Endothelial cell (in vitro differentiated cells): Measurements from ENCODE around the gene SUPV3L1. TPM values are rescaled to one million over a fixed set of nuclear protein-coding genes. Genes with fewer than 3 reads are reported as not detected.
"Not testable (repeated sequence)": the region's sequence is repeated elsewhere in the genome, so short reads cannot be mapped to it uniquely, and the experiment has no call there.

Experiments used
- DNase-seq: peaks from one replicate; pipeline ENCODE4 v3.0.0; 2021; ENCODE audit warnings: low spot score
- H3K27ac Mint-ChIP-seq: one replicate; pipeline ENCODE4 v1.8.0; 2021; ENCODE audit warnings: mixed read lengths, inconsistent platforms; ENCODE audit not compliant: unreplicated experiment
- H3K27me3 Mint-ChIP-seq: one replicate; pipeline ENCODE4 v1.8.0; 2021; ENCODE audit warnings: mild to moderate bottlenecking, moderate library complexity, mixed read lengths, inconsistent platforms; ENCODE audit not compliant: unreplicated experiment
- H3K36me3 Mint-ChIP-seq: one replicate; pipeline ENCODE4 v1.8.0; 2021; ENCODE audit warnings: mild to moderate bottlenecking, low read depth, mixed read lengths, inconsistent platforms; ENCODE audit not compliant: unreplicated experiment
- H3K4me1 Mint-ChIP-seq: one replicate; pipeline ENCODE4 v1.8.0; 2021; ENCODE audit warnings: mild to moderate bottlenecking, mixed read lengths, inconsistent platforms; ENCODE audit not compliant: unreplicated experiment
- H3K4me3 Mint-ChIP-seq: one replicate; pipeline ENCODE4 v1.8.0; 2021; ENCODE audit warnings: mild to moderate bottlenecking, mixed read lengths, inconsistent platforms; ENCODE audit not compliant: unreplicated experiment
- H3K9me3 Mint-ChIP-seq: one replicate; pipeline ENCODE4 v1.8.0; 2021; ENCODE audit warnings: mixed read lengths, inconsistent platforms; ENCODE audit not compliant: unreplicated experiment
- CTCF ChIP-seq: fragments of 200-600 bp; sonication (generic); IDR thresholded peaks from one replicate; pipeline ENCODE4 v1.5.0; 2021; ENCODE audit warnings: antibody characterized with exemption; ENCODE audit not compliant: unreplicated experiment
- long read RNA-seq: library from polyadenylated mRNA; unstranded; transcript quantifications from one replicate; pipeline ENCODE4 v2.0.0, GENCODE V29; 2020; ENCODE audit not compliant: unreplicated experiment
- total RNA-seq: library from RNA; stranded (reverse); fragmentation: NEBNext Ultra II Directional; extraction: Animal tissue kit (Norgen Biotek cat#: 25700); gene quantifications from one replicate; pipeline ENCODE4 v1.2.1, GENCODE V29; 2021; ENCODE audit not compliant: unreplicated experiment

SUPV3L1 gene
- total RNA-seq: 31.7 TPM
- long read RNA-seq, transcript SUPV3L1-201 (15 exons, 2,484 nt): major isoform, 15 of 19 reads
- long read RNA-seq, partial matches to known transcripts: 1 of 19 reads
- long read RNA-seq, other reads (novel, unspliced or antisense): 2 of 19 reads

- peak; percentile 81 for DNase-seq
- Mint-ChIP-seq H3K4me1 (peaks cover 21% of the 10 kb centered on the region), H3K9me3 (no peaks in the 10 kb centered on the region), H3K27ac (peak within 1 kb of the TSS; percentile 100), H3K27me3 (no peaks in the 10 kb centered on the region), H3K4me3 (peak within 1 kb of the TSS; percentile 98), H3K36me3 (peaks cover 6% of the 10 kb centered on the region)
- no peak for TF ChIP-seq CTCF
These were observed at the start of gene SUPV3L1 for GRCh38 chr10:69179743-69180524. Gene SUPV3L1 (plus strand): TSS chr10:69180234. CDS start chr10:69180292, 58 bp downstream.

GRCh38 chr10:69130251-69130650 lies 49.8 kb upstream of the SUPV3L1 start:
- no peak overlapping the region for H3K4me3 Mint-ChIP-seq
- no peak for TF ChIP-seq CTCF
- no peaks in the 10 kb centered on the region for H3K36me3 Mint-ChIP-seq
- H3K4me1 Mint-ChIP-seq: no peaks in the 10 kb centered on the region
- no peaks in the 10 kb centered on the region for H3K27me3 Mint-ChIP-seq
- no peak overlapping the region for H3K27ac Mint-ChIP-seq
- H3K9me3 Mint-ChIP-seq: no peaks in the 10 kb centered on the region
- no peak for DNase-seq

GRCh38 chr10:69139961-69140360 lies 40.1 kb upstream of the SUPV3L1 start:
- Mint-ChIP-seq H3K27ac (no peak overlapping the region), H3K4me1 (no peaks in the 10 kb centered on the region), H3K4me3 (no peak overlapping the region), H3K27me3 (no peaks in the 10 kb centered on the region), H3K9me3 (no peaks in the 10 kb centered on the region), H3K36me3 (no peaks in the 10 kb centered on the region)
- no peak for DNase-seq
- no peak for TF ChIP-seq CTCF

GRCh38 chr10:69141304-69141703 lies 38.7 kb upstream of the SUPV3L1 start:
- no peaks in the 10 kb centered on the region for H3K36me3 Mint-ChIP-seq
- H3K9me3 Mint-ChIP-seq: no peaks in the 10 kb centered on the region
- H3K4me3 Mint-ChIP-seq: no peak overlapping the region
- H3K27ac Mint-ChIP-seq: no peak overlapping the region
- no peaks in the 10 kb centered on the region for H3K4me1 Mint-ChIP-seq
- no peaks in the 10 kb centered on the region for H3K27me3 Mint-ChIP-seq
- TF ChIP-seq CTCF: no peak
- DNase-seq: no peak

GRCh38 chr10:69142074-69142473 lies 38.0 kb upstream of the SUPV3L1 start:
- not testable (repeated sequence) for H3K4me3 Mint-ChIP-seq, H3K4me1 Mint-ChIP-seq, H3K27me3 Mint-ChIP-seq

More at GRCh38 chr10:69142074-69142473, 38.0 kb upstream of the SUPV3L1 start:
- not testable (repeated sequence) for H3K9me3 Mint-ChIP-seq, H3K27ac Mint-ChIP-seq, H3K36me3 Mint-ChIP-seq, DNase-seq
